HCT116 (cell line): ENCODE measurements around the gene NECAB3.

Experiments used
- CBX3 ChIP-seq: IDR thresholded peaks from 2 replicates; pipeline ENCODE4 v1.6.1; 2012; ENCODE audit warnings: low read depth
- CEBPB ChIP-seq: IDR thresholded peaks from 2 replicates; pipeline ENCODE4 v1.6.1; 2012; ENCODE audit warnings: low read depth
- CTCF ChIP-seq, 3 experiments: fragments of 200-600 bp in 1 of 3; sonication (generic) in 1 of 3; IDR thresholded peaks in 2 of 3; conservative IDR thresholded peaks in 1 of 3; 2 replicates each; pipeline ENCODE4 v1.5.1; 2012 to 2017; ENCODE audit warnings: low read depth in 2 of 3, low read length in 2 of 3, antibody characterized with exemption in 1 of 3, borderline replicate concordance in 1 of 3, control low read depth in 1 of 3, mild to moderate bottlenecking in 1 of 3, mixed read lengths in 1 of 3, mixed run types in 1 of 3, moderate library complexity in 1 of 3; ENCODE audit not compliant: insufficient read depth in 1 of 3
- EGR1 ChIP-seq: IDR thresholded peaks from 2 replicates; pipeline ENCODE4 v1.6.1; 2012; ENCODE audit warnings: low read depth
- EZH2 ChIP-seq: fragments of 200-600 bp; sonication (generic); IDR thresholded peaks from 2 replicates; pipeline ENCODE4 v1.6.1; 2017; ENCODE audit warnings: antibody characterized with exemption, mixed run types
- EZH2phosphoT487 ChIP-seq: fragments of 200-600 bp; IDR thresholded peaks from 2 replicates; pipeline ENCODE4 v1.6.1; 2018; ENCODE audit warnings: antibody characterized with exemption, borderline replicate concordance
- FOSL1 ChIP-seq: IDR thresholded peaks from 2 replicates; pipeline ENCODE4 v1.6.1; 2012; ENCODE audit warnings: low read depth
- JUND ChIP-seq: IDR thresholded peaks from 2 replicates; pipeline ENCODE4 v1.6.1; 2012
- POLR2A ChIP-seq: IDR thresholded peaks from 2 replicates; pipeline ENCODE4 v1.7.0; 2011; ENCODE audit warnings: borderline replicate concordance; ENCODE audit not compliant: insufficient read depth, insufficient read length; ENCODE audit errors: extremely low read depth
- POLR2AphosphoS5 ChIP-seq: IDR thresholded peaks from 2 replicates; pipeline ENCODE4 v1.6.1; 2011; ENCODE audit warnings: mild to moderate bottlenecking, low read depth, low read length, moderate library complexity
- RAD21 ChIP-seq: IDR thresholded peaks from 2 replicates; pipeline ENCODE4 v1.6.1; 2012; ENCODE audit warnings: low read depth, mild to moderate bottlenecking
- SRF ChIP-seq: IDR thresholded peaks from 2 replicates; pipeline ENCODE4 v1.6.1; 2012; ENCODE audit warnings: low read depth
- ZNF274 ChIP-seq: fragments of 200-500 bp; sonication (Bioruptor generic); IDR thresholded peaks from 2 replicates; pipeline ENCODE4 v1.6.1; 2014; ENCODE audit warnings: mild to moderate bottlenecking, low read depth, low read length, inconsistent platforms
- TF ChIP-seq, protein P1 (sequence below): IDR thresholded peaks from 2 replicates; pipeline ENCODE4 v1.6.1; 2012

GRCh38 chr20:33656783-33657703, 17.2 kb downstream of the NECAB3 start:
- no peak for TF ChIP-seq POLR2A
- no peak for TF ChIP-seq POLR2AphosphoS5
- no peak for TF ChIP-seq CTCF (IDR thresholded peaks at IDR 0.05 in 2 of 3, conservative IDR thresholded peaks at IDR 0.05 in 1 of 3; ENCODE audit: borderline replicate concordance in 1 of 3, insufficient read depth in 1 of 3, low read depth in 2 of 3, low read length in 2 of 3)
- no peak for TF ChIP-seq CBX3
- TF ChIP-seq JUND = no peak
- no peak for TF ChIP-seq EZH2phosphoT487
- TF ChIP-seq, protein P1, sequence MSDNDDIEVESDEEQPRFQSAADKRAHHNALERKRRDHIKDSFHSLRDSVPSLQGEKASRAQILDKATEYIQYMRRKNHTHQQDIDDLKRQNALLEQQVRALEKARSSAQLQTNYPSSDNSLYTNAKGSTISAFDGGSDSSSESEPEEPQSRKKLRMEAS = no peak
- TF ChIP-seq ZNF274 = no peak
- TF ChIP-seq SRF = no peak
- no peak for TF ChIP-seq RAD21
- TF ChIP-seq EGR1 = no peak
- TF ChIP-seq FOSL1 = no peak
- TF ChIP-seq EZH2 = no peak
- no peak for TF ChIP-seq CEBPB
